ENCODE results near the gene CHRNB2.

CHRNB2 gene

DNA sequence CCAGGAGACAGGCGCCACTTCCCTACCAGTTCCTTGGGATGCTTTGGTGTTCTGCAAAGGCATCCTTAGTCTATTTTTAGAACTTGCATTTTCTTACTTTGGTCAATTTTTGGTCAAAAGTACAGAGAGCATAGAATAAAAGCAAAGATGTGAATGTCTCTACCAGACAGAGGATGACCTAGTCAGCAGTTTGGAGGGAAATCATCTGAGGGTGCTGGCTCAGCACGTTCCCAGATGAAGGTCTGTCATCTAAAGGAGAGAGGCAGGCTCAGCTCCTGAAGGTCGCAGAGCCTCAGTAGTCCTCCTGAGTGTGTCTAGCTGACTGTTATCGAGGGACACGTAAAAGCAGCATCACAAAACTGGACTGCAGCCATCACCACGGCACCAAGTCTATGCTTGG lies 15.3 kb downstream of the CHRNB2 start:
- no peak for DNase-seq

GRCh38 chr1:154583773-154584172 lies 16.2 kb downstream of the CHRNB2 start:
- no peak for DNase-seq

DNA sequence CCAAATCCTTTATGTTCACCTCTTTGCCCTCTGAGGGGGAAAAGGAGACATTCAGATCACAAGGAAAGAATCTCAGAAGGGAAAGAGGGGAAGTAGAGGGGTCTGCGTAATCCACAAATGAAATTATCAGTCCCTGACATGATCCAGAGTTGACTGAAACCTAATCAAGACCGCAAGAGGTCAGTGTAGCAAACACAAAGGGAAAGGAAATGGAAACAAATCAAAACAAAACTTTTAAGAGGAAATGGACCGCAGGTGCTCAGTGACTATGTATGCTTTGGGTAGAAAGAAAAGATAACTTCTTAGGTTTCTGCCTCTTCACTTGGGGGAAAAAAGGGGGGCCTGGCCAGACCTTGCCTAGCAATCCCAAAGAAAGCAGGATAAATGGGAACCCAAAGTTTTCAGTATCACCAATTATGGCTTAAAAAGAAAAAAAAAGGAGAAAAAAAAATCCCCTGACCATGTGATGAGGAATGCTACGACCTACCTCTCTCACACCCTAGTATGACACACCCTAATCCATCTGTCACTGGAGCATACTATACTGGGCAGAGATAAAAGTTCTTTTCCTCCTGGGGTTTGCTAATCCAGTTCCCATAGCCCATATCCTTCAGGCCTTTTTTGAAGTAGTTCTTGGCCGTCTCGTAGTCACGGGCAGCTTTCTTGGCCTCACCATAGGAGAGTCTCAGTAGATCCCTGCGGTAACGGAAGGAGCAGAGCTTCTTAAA lies 16.9 kb downstream of the CHRNB2 start:
- DNase-seq, result no peak

DNA sequence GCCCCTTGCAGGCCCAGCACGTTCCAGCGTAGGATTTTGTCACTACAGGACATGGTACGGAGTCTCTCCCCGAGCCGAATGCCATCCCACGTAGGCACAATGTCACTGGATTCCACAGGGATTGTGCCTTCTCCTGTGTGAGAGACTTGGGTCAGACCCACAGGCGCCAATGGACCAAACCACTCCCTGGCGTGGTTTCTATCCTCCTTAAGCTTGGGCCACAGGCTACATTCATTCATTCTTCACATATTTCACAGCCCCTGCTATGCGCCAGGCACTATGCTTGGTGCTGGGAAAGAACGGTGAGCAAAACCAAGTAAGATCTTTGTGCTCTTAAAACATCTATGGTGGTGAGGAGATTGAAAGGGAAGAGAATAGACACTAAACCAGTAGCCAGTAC lies 18.7 kb downstream of the CHRNB2 start:
- DNase-seq, result no peak

- DNase-seq, result no peak
These were observed 19.1 kb downstream of the CHRNB2 start for GRCh38 chr1:154586641-154587040.

DNA sequence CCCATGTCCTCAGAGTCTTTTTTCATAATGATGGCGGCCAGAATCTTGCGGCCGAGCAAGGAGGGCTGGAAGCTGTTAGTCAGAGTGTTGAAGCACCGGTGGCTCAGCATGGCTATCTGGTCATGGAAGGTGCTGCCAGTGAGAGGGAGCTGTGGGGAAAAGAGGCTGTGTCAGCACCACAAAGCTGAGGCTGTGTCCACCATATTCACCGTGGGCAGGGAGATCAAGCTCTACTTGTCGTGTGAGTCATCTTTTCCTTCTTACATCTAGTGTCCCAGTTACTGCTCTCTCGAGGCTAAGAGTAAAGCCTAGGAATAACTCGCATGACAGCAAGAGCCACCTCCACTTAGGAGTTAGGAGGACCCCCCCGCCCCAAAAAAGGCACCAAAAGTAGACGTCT lies 22.2 kb downstream of the CHRNB2 start:
- DNase-seq, result no peak

DNA sequence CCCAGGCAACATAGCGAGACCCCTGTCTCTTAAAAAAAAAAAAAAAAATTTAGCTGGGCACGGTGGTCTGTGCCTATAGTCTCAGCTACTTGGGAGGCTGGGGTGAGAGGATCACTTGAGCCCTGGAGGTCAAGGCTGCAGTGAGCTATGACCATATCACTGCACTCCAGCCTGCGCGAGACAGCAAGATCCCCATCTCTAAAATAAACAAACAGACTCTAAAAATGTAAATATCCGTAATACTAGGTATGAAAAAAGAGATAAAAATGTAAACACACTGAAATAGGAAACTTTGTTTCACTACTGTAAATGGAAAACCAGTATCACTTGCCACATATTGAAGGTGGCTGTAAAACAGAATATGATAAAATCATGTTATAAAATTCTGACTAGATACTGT lies 23.2 kb downstream of the CHRNB2 start:
- no peak for DNase-seq

DNA sequence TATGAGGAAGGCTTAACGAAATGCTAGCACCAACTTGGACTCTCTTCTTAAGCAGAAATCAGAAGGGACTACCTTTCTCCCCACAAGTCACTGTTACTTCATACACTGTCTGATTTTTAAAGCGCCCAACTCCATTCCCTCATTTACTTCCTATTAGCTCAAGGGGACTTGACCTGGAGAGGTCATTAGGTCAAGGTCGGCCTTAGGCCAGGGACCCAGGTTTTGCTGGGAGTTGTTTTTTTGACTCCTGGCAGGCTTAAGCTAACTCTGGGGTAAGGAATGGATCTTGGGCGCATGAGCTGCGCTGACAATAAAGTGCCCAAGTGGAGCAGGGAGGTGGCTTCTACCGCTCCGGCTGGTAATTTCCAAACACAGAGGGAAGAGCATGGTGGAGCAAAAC lies 23.6 kb downstream of the CHRNB2 start:
- DNase-seq, result no peak

GRCh38 chr1:154593390-154593789 lies 25.8 kb downstream of the CHRNB2 start:
- no peak for DNase-seq

- no peak for DNase-seq
These were observed 27.2 kb downstream of the CHRNB2 start for GRCh38 chr1:154594811-154595210.

GRCh38 chr1:154595621-154596020 lies 28.0 kb downstream of the CHRNB2 start:
- no peak for DNase-seq

DNA sequence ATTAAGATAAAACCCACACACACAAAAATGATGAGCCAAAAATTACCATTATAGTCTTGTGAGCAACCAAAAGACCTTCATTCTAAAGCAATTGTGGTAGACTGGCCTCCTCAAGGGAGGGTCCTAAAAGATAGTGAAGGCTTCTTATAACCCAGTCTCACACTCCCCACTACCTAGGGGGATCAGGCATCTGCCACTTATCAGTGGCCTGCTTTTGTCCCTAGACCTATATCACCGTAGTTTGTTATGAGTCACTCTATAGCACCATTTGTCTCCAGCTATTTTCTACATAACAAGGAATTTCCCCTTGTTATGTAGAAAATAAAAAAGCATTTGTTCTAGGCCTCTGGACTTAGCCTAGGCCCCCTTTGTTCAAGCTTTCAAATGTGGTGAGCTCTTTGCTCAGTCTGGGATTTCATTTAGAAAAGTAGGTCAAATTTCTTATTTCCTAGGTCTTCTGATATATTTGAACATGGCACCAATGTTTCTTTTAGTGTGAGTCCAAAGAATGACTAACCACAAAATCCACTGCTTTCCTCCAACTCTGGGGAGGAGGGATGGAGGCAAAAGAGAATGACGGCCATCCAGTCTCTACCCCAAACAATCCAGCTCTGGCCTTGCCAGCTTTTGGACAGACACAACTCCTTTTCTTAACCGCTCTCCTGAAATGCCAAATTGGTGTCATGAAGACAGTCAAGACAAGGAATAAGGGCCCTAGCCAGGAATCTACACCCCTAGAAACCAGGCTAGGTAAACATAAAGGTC lies 31.5 kb downstream of the CHRNB2 start:
- no peak for DNase-seq

DNA sequence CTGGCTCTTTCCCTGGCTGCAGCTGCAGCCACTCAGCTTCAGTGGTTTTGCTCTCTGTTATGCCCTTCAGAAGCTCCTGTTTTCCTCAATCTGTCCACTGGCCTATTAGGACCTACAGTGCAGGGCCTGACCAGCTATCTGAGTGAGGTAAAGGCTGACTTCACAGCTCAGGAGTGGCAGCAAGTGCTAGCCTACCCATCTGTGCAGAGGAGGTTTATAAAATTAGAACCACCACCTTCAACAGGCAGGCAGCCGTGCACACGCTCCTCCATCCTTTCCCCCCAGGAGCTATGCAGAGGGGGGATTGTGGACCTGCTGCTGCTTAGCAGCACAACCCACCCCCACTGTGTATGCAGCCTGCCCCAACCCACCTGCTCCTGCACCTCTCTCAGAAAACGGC lies 32.1 kb downstream of the CHRNB2 start:
- no peak for DNase-seq

DNA sequence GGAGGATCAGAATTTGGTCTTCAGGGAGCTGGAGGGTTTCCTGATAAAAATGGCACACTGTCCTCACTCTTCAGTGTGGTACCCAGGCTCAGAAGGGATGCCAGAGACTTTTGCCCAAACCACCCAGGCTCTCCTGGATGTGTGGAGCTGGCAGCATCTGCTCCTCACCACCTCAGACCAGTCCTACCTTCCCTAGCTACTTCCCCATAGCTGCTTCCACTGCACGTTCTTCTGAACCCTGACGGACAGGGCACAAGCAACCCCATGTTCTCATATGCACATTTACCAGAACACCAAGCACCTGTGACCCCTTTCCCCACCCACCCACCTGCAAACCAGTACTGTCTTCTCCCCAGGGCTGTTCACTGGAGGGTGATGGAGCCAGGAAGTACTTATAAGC lies 35.7 kb downstream of the CHRNB2 start:
- no peak for DNase-seq

DNA sequence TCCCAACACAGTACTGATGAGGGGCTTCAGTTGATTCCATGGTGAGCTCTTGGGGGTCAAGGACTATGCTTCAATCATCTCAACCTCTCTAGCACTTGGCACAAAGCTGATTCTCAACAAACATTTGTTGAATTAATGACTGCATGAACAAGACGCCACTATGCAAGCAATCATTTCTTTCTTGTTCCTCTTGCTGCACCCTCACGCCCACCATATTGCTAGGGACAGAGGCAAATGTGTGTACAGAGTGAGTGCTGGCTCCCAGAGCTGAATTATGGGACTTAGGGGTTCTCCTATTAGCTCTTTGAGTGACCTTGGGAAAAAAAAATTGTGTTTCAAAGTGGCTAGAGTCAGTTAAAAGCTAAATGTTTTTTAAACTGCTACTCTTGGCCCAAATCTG lies 38.0 kb downstream of the CHRNB2 start:
- DNase-seq, result no peak

- no peak for DNase-seq
These were observed 39.6 kb downstream of the CHRNB2 start for GRCh38 chr1:154607106-154607608.

DNA sequence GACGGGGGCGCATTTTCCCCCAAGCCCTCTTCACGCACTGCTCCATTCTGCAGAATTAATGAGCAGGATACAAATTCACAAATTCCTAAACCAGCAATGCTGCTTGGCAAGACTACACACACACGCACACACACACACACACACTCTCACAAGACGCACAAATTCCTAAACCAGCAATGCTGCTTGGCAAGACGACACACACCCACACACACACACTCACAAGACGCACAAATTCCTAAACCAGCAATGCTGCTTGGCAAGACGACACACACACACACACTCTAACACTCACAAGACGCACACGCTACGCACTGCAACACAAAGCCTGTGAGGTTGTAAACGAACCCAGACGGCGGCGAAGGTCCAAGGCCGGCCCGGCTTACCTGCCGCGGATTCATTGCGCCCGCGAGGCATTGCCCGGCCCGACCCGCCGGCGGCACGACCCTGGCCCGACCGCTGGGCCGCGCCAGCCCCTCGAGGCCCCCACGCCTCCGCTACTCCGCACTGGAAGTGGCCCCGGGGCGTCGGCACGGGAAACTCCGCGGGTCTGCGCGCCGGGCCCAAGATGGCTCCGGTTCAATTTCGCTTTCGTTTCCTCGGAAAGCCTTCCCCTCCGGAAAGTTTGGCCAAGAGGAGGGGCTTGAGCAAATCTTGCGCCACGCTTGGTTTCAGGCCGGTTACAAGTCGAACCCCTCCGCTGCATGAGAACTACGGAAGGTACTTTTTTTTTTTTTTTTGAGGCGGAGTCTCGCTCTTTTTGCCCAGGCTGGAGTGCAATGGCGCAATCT lies 40.2 kb downstream of the CHRNB2 start, which contains the start of gene ADAR:
Gene ADAR (minus strand): TSS at position 578 of the 788 bp plus-strand sequence. CDS start 180 bp downstream, at position 398.
- no peak for DNase-seq

DNA sequence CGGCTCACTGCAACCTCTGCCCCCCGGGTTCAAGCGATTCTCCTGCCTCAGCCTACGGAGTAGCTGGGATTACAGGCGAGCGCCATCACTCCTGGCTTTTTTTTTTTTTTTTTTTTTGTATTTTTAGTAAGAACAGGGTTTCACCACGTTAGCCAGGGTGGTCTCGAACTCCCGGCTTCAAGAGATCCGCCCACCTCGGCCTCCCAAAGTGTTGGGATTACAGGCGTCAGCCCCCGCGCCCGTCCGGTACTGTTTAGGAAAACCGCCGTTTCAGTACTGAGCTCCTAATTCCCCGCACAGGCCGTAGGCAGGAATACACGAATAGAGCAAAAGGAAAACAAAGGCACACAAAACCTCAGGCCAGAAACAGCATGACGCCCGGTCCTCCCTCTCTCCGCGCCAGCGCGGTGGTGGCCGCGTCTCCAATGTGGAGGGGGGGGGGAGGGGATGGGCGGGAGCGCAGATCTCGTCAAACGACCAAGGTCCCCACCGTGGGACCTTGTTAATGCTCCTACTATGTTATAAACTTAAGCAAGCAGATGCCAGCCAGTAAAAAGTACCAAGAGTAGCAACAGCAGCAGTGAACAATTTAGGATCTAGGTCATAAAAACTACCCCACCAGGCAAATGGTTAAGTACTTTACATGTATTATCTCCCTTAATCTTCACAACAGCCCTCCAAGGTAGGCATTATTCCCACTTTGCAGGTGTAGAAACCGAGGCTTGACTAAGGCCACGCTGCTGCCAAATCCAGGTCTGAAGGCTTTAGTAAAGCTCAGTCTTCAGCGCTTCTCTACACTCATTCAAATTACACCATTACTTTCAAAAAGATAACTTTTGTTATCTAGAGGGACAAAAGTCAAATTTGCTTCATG lies 41.1 kb downstream of the CHRNB2 start:
- DNase-seq, result no peak

- DNase-seq, result no peak
These were observed 42.1 kb downstream of the CHRNB2 start for GRCh38 chr1:154609398-154610380.

DNA sequence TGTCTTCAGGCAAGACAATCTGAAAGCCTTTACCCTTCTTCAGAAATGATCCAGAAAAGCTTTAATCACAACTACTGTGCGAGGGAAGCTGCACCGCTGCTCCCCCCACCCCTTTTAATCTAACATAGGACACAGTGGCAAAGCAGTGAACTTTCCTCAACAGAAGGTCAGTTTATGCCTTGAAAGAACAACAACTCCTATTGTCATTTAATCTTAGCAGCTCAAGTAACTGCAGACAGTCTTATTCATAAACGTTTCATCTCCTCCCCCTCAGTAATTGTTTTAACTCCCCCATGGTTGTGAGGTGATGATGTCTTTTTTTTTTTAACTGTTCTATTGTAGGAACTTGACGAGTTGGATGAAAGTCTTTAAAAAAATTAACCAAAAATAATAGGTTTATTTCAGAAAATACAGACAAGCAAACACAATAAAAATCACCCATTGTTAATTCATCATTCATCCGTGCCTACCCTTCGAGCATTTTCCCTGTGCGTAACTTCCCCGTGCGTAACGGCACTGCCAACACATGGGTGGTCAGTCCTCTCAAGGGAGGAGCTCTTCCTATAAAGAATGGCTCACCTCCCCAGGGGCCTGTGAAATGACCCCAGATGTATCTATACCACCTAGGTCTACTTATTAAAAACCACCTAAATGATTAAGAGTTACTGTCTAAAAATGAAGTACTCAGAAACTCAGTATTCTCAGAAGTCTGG lies 43.7 kb downstream of the CHRNB2 start:
- no peak for DNase-seq

All from 8988T (cell line).